Vagina (tissue), 2 donors: ENCODE measurements around the gene NXPE3. TPM values are rescaled to one million over a fixed set of nuclear protein-coding genes. Genes with fewer than 3 reads are reported as not detected.

Experiments used
- DNase-seq, 2 donors: peaks; one replicate each; pipeline ENCODE4 v3.0.0-alpha.2; 2017; ENCODE audit errors: extremely low spot score in 2 of 2
- H3K27ac ChIP-seq: fragments of 200-600 bp; sonication (generic); one replicate; pipeline ENCODE4 v1.5.1; 2019
- H3K27me3 ChIP-seq: fragments of 200-600 bp; sonication (generic); one replicate; pipeline ENCODE4 v1.5.1; 2019
- H3K36me3 ChIP-seq, 2 donors: fragments of 200-600 bp; sonication (generic); one replicate each; pipeline ENCODE4 v1.5.1; 2017 to 2019
- H3K4me1 ChIP-seq: fragments of 200-600 bp; sonication (generic); one replicate; pipeline ENCODE4 v1.5.1; 2019
- H3K4me3 ChIP-seq, 2 donors: fragments of 200-600 bp; sonication (generic); 1 replicate in 1 of 2; 2 replicates in 1 of 2; pipeline ENCODE4 v1.5.1; 2016 to 2019
- H3K9me3 ChIP-seq: fragments of 200-600 bp; sonication (generic); one replicate; pipeline ENCODE4 v1.5.1; 2019
- POLR2A ChIP-seq, 2 donors: fragments of 450-650 bp; IDR thresholded peaks; one replicate each; pipeline ENCODE4 v1.6.1; 2017; ENCODE audit warnings: antibody characterized with exemption in 2 of 2, mild to moderate bottlenecking in 2 of 2, moderate library complexity in 2 of 2
- POLR2AphosphoS5 ChIP-seq, 2 donors: sonication (generic); formaldehyde crosslinking; IDR thresholded peaks; one replicate each; pipeline ENCODE4 v1.9.0; 2017; ENCODE audit warnings: antibody characterized with exemption in 2 of 2, mild to moderate bottlenecking in 2 of 2, low read depth in 1 of 2; ENCODE audit not compliant: insufficient read depth in 1 of 2
- intact Hi-C: fragments of 100-400 bp; cut with DNase I; formaldehyde crosslinking; loops from one replicate; pipeline ENCODE4 v1.15.1; 2023
- total RNA-seq: library from RNA; depleted of rRNA; stranded (reverse); fragments of >200 nt; gene quantifications from one replicate; pipeline ENCODE4 v1.2.3, GENCODE V29; 2016
- TF ChIP-seq, protein P1 (sequence below), 3 experiments: fragments of 450-650 bp in 2 of 3; fragments of 200-600 bp in 1 of 3; sonication (generic) in 1 of 3; IDR thresholded peaks; one replicate each; pipeline ENCODE4 v1.5.1; 2017 to 2019; ENCODE audit warnings: antibody characterized with exemption in 3 of 3, mild to moderate bottlenecking in 2 of 3, moderate library complexity in 2 of 3

Gene NXPE3
- total RNA-seq, 1 donor from 2014 or later = 13.3 TPM

DNA sequence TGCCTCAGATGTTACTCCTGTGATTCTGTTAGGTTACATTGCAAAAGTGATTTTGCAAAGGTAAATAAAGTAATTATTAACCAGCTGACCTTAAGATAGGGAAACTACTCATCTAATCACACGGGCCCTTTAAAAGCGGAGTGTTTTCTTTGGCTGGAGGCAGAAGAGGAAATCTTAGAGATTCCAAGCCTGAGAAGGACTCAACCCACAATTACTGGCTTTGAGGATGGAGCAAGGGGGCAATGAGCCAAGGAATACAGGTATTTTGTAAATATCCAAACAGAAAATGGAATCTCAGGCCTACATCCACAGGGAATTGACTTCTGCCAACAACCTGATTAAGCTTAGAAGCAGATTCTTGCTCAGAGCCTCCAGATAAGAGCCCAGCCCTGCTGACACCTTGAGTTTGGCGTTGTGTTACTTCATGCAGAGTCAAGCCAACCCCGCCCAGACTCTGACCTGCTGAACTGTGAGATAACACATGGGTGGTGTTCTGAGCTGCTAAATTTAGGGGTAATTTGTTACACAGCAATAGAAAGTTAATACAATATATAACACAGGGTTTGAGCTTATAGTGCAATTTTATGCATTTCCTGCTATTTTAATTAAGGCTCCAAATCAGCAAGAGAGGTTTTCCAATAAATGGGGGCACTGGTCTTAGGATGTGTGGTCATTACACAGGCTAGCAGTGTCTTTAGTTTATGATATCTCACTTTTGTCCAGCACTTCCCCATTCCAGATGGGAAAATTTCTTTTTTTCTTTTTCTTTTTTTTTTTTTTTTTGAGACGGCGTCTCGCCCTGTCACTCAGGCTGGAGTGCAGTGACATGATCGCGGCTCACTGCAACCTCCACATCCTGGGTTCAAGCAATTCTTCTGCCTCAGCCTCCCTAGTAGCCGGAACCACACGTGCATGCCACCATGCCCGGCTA lies 89.8 kb downstream of the NXPE3 start:
- intact Hi-C loops = no loop called here
- no peaks in the 10 kb centered on the region for H3K36me3 ChIP-seq
- no peaks in the 10 kb centered on the region for H3K27me3 ChIP-seq
- H3K4me1 ChIP-seq = peaks cover 5% of the 10 kb centered on the region
- H3K27ac ChIP-seq = no peak overlapping the region
- no peak overlapping the region for H3K4me3 ChIP-seq
- no peak for TF ChIP-seq POLR2A (IDR thresholded peaks at IDR 0.05)
- TF ChIP-seq, protein P1, sequence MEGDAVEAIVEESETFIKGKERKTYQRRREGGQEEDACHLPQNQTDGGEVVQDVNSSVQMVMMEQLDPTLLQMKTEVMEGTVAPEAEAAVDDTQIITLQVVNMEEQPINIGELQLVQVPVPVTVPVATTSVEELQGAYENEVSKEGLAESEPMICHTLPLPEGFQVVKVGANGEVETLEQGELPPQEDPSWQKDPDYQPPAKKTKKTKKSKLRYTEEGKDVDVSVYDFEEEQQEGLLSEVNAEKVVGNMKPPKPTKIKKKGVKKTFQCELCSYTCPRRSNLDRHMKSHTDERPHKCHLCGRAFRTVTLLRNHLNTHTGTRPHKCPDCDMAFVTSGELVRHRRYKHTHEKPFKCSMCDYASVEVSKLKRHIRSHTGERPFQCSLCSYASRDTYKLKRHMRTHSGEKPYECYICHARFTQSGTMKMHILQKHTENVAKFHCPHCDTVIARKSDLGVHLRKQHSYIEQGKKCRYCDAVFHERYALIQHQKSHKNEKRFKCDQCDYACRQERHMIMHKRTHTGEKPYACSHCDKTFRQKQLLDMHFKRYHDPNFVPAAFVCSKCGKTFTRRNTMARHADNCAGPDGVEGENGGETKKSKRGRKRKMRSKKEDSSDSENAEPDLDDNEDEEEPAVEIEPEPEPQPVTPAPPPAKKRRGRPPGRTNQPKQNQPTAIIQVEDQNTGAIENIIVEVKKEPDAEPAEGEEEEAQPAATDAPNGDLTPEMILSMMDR (IDR thresholded peaks at IDR 0.05) = no peak
- no peak for DNase-seq
- no peaks in the 10 kb centered on the region for H3K9me3 ChIP-seq

DNA sequence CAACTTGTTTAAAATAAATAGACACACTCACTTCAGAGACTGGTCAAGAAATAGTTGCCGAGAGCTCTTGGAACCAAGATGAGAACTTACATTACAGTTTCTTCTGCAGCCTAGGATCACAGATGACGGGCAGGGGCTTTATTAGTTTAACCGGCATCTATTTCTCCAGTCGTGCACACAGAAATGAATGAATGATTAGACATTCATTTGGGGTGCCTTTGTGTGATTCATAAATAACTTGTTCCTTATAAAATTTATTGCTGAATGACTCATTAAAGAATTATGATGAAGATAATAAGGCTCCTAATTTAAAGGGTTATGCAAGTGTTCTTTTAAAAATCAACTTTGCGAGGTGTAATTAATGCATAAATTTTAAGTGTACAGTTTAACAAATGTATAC lies 91.1 kb downstream of the NXPE3 start:
- Histone ChIP-seq H3K9me3 (no peaks in the 10 kb centered on the region), H3K27me3 (no peaks in the 10 kb centered on the region), H3K4me3 (no peak overlapping the region), H3K27ac (no peak overlapping the region), H3K4me1 (peaks cover 5% of the 10 kb centered on the region), H3K36me3 (no peaks in the 10 kb centered on the region)
- TF ChIP-seq POLR2AphosphoS5 (IDR thresholded peaks at IDR 0.05; ENCODE audit: insufficient read depth in 1 of 2, low read depth in 1 of 2) = no peak
- TF ChIP-seq, protein P1 (IDR thresholded peaks at IDR 0.05) = no peak
- TF ChIP-seq POLR2A (IDR thresholded peaks at IDR 0.05) = no peak
- intact Hi-C loops = no loop called here
- DNase-seq = no peak

DNA sequence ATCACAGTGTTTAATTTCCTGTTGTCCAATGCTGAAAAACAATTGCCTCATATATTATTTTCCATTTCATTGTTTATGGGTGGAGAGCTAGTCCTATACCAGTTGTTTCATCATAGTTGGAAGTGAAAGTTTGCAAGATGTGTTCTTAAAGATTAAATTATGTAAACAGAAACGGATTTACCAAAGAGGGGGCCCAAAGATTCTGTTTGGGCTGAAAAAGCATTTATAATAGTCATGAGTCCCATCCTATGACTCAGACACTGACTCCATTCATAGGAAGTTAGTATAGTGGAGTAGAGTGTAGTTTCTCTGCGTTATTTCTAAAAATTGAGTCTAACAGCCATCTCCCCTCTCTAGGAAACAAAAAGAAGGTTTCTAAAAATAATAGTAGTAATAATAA lies 94.6 kb downstream of the NXPE3 start:
- H3K4me1 ChIP-seq = peaks cover 4% of the 10 kb centered on the region
- DNase-seq = no peak
- intact Hi-C loops = no loop called here
- no peaks in the 10 kb centered on the region for H3K36me3 ChIP-seq
- TF ChIP-seq, protein P1 (IDR thresholded peaks at IDR 0.05) = no peak
- TF ChIP-seq POLR2AphosphoS5 (IDR thresholded peaks at IDR 0.05; ENCODE audit: insufficient read depth in 1 of 2, low read depth in 1 of 2) (no peak), POLR2A (IDR thresholded peaks at IDR 0.05) (no peak)
- H3K9me3 ChIP-seq = no peaks in the 10 kb centered on the region
- no peaks in the 10 kb centered on the region for H3K27me3 ChIP-seq
- H3K27ac ChIP-seq = no peak overlapping the region
- no peak overlapping the region for H3K4me3 ChIP-seq

DNA sequence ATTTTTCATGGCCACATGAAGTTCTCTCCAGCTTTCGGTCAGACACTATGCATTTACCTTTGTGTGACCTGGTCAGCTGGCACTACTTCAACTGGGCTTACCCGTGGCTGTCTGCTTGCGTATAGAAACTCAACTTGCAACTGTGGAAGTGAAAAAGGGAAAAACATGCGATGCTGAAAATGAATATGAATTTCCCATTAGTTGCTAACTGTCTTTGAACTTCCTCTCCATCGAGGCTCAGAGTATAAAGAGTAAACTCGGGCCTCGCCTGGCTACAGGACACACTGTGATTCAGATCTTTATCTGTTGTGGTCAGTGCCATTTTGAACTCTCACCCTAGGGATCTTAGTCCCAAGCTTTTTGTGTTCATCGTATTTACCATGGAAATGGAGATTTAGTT lies 97.1 kb downstream of the NXPE3 start:
- intact Hi-C loops = no loop called here
- Histone ChIP-seq H3K27me3 (no peaks in the 10 kb centered on the region), H3K9me3 (no peaks in the 10 kb centered on the region), H3K27ac (no peak overlapping the region), H3K4me3 (no peak overlapping the region), H3K4me1 (no peaks in the 10 kb centered on the region), H3K36me3 (no peaks in the 10 kb centered on the region)
- TF ChIP-seq, protein P1 (IDR thresholded peaks at IDR 0.05) = no peak
- TF ChIP-seq POLR2AphosphoS5 (IDR thresholded peaks at IDR 0.05; ENCODE audit: insufficient read depth in 1 of 2, low read depth in 1 of 2) (no peak), POLR2A (IDR thresholded peaks at IDR 0.05) (no peak)
- no peak for DNase-seq

Other genes with a start within 250 kb of the NXPE3 start
- gene TRMT10C, start 217.3 kb upstream of the NXPE3 start, total RNA-seq = 14.7 TPM
- gene PCNP, start 205.0 kb upstream of the NXPE3 start, total RNA-seq = 96.3 TPM
- gene ZBTB11, start 102.1 kb upstream of the NXPE3 start, total RNA-seq = 27.5 TPM
- 1,243 TPM for gene RPL24, start 92.5 kb upstream of the NXPE3 start, total RNA-seq
- gene CEP97, start 54.6 kb upstream of the NXPE3 start, total RNA-seq = 11.0 TPM
- 136 TPM for gene NFKBIZ, start 70.3 kb downstream of the NXPE3 start, total RNA-seq